Measurements from ENCODE around the gene PAAF1.

- TF ChIP-seq POLR2A (IDR thresholded peaks at IDR 0.05) (no peak), CTCF (IDR thresholded peaks at IDR 0.05) (no peak)
Measured at GRCh38 chr11:73962101-73962705, 85.4 kb downstream of the PAAF1 start.

All from testis (tissue), 2 donors.